Gastroesophageal sphincter (tissue), 3 donors: ENCODE measurements around the gene LEMD2.

Source experiments
- CTCF ChIP-seq, 4 experiments: fragments of 200-600 bp in 2 of 4; fragments of 450-650 bp in 2 of 4; sonication (generic) in 1 of 4; IDR thresholded peaks; one replicate each; pipeline ENCODE4 v1.5.1; 2017 to 2019; ENCODE audit warnings: antibody characterized with exemption in 4 of 4, mild to moderate bottlenecking in 2 of 4, moderate library complexity in 2 of 4
- EP300 ChIP-seq: sonication (generic); formaldehyde crosslinking; IDR thresholded peaks from one replicate; pipeline ENCODE4 v1.6.1; 2017; ENCODE audit warnings: antibody characterized with exemption, mild to moderate bottlenecking
- POLR2A ChIP-seq, 2 donors: fragments of 450-650 bp; IDR thresholded peaks; one replicate each; pipeline ENCODE4 v1.6.1; 2017; ENCODE audit warnings: antibody characterized with exemption in 2 of 2, mild to moderate bottlenecking in 2 of 2, moderate library complexity in 1 of 2

- TF ChIP-seq CTCF (IDR thresholded peaks at IDR 0.05): no peak
- TF ChIP-seq EP300: no peak
- TF ChIP-seq POLR2A (IDR thresholded peaks at IDR 0.05): no peak
Observed at GRCh38 chr6:33827546-33828451, 38.9 kb upstream of the LEMD2 start.
